HG02623 (cell line): Measurements from ENCODE around the gene SH3PXD2B.

Source experiments
- ATAC-seq: cut with Tn5 transposase; IDR thresholded peaks from one replicate; pipeline ENCODE4 v1.9.1; 2021; ENCODE audit warnings: moderate library complexity; ENCODE audit not compliant: unreplicated experiment

Gene SH3PXD2B

GRCh38 chr5:172281346-172281745 lies 173.0 kb downstream of the SH3PXD2B start:
- no peak for ATAC-seq

- no peak for ATAC-seq
These were observed 173.4 kb downstream of the SH3PXD2B start for GRCh38 chr5:172280929-172281328.

- no peak for ATAC-seq
These were observed 174.0 kb downstream of the SH3PXD2B start for GRCh38 chr5:172280317-172280716.

GRCh38 chr5:172278356-172278755 lies 176.0 kb downstream of the SH3PXD2B start:
- no peak for ATAC-seq

GRCh38 chr5:172276214-172276613 lies 178.1 kb downstream of the SH3PXD2B start:
- no peak for ATAC-seq
